ENCODE results near the gene KPNA4.

KPNA4 gene

GRCh38 chr3:160448845-160449635 lies 116.3 kb downstream of the KPNA4 start:
- DNase-seq = no peak

DNA sequence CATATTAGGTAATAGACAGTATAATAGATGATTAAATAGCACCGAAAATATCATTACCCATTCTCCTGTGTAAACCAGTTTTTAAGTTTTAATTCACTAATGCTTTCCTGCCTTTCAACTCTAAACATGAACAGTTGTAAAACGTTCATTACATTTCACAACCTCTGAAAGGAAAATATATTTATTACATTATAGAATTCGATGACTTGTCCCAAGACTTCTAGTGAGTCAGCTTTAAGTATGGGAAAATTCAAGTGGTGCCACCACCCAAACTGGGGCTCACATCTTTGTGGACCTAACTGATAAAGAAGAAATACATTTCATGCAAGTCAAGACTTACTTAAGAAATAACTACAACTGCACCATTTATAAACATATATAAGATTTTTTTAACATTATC lies 117.8 kb downstream of the KPNA4 start:
- no peak for DNase-seq

DNA sequence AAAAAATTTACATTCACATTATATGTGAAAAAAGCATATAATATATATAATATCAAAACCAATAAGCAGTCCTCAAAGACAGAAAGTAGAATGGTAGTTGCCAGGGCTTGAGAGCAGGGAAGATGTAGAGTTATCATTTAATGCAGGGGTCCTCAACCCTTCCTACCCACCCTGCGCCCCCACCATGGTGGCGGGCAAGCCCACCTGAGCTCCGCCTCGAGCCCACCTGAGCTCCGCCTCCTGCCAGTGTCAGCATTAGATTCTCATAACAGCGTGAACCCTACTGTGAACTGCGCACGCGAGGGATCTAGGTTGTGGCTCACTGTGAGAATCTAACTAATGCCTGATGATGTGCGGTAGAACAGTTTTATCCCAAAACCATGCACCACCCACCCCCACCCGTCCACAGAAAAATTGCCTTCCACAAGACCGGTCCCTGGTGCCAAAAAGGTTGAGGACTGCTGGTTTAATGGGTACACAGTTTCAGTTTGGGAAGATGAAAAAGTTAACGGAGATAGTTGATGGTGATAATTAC lies 118.8 kb downstream of the KPNA4 start:
- no peak for DNase-seq

GRCh38 chr3:160445854-160446253 lies 119.5 kb downstream of the KPNA4 start:
- DNase-seq = no peak
